ENCODE results near the gene ACAP2.
A peak's percentile ranks its signal among the peaks of the same experiment; 100 is the strongest.

Gene ACAP2

GRCh38 chr3:195450731-195451229 lies 8.0 kb upstream of the ACAP2 start:
- no peak for TF ChIP-seq CTCF (IDR thresholded peaks at IDR 0.05)
- Histone ChIP-seq H3K4me3 (ENCODE audit: low read depth, low read length) (no peak overlapping the region), H3K4me2 (ENCODE audit: low read length) (no peak overlapping the region), H3K36me3 (ENCODE audit: control insufficient read depth, insufficient read depth, low read length) (no peaks in the 10 kb centered on the region), H3K4me1 (no peaks in the 10 kb centered on the region), H2AFZ (peak overlapping the region; percentile 56), H3K79me2 (no peaks in the 10 kb centered on the region), H3K9ac (no peak overlapping the region), H3K9me3 (ENCODE audit: control insufficient read depth, low read length) (no peaks in the 10 kb centered on the region), H3K27me3 (ENCODE audit: control insufficient read depth, insufficient read depth, low read length) (no peaks in the 10 kb centered on the region), H3K27ac (no peak overlapping the region)

DNA sequence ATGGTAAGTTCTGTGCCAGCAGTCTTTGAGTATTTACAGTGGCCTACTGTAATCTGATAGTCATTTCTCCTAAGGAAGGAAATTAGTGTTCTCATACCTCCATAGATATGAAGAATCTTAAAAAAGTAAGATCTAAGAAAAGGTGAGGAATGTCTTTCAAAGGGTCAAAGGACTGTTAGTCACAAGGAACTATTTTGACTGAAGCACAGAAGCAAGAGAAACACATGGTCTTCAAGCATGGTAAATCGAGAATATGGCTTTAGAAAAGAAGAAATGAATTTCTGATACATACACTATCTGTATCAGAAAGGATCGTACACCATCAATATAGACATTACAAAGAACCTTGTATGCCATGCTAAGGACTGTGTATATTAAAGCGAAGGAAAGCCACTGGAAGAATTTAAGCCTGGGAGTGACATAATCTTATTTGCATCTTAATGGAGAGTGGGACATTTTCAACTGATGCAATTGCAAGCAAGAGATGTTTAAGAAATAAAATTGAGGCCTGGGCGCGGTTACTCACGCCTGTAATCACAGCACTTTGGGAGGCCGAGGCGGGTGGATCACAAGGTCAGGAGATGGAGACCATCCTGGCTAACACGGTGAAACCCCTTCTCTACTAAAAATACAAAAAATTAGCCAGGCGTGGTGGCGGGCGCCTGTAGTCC lies 5.5 kb upstream of the ACAP2 start:
- Histone ChIP-seq H3K27me3 (ENCODE audit: control insufficient read depth, insufficient read depth, low read length) (no peaks in the 10 kb centered on the region), H3K36me3 (ENCODE audit: control insufficient read depth, insufficient read depth, low read length) (no peaks in the 10 kb centered on the region), H2AFZ (no peak overlapping the region), H3K9ac (no peak overlapping the region), H3K4me1 (no peaks in the 10 kb centered on the region), H3K4me2 (ENCODE audit: low read length) (no peak overlapping the region), H3K9me3 (ENCODE audit: control insufficient read depth, low read length) (no peaks in the 10 kb centered on the region), H3K27ac (no peak overlapping the region), H3K79me2 (no peaks in the 10 kb centered on the region), H3K4me3 (ENCODE audit: low read depth, low read length) (no peak overlapping the region)
- TF ChIP-seq CTCF (IDR thresholded peaks at IDR 0.05): no peak

- H3K9me3 ChIP-seq (ENCODE audit: control insufficient read depth, low read length): no peaks in the 10 kb centered on the region
- no peak overlapping the region for H3K27ac ChIP-seq
- no peak overlapping the region for H3K9ac ChIP-seq
- H3K4me2 ChIP-seq (ENCODE audit: low read length): no peak overlapping the region
- TF ChIP-seq CTCF (IDR thresholded peaks at IDR 0.05): no peak
- H2AFZ ChIP-seq: no peak overlapping the region
- no peaks in the 10 kb centered on the region for H3K36me3 ChIP-seq (ENCODE audit: control insufficient read depth, insufficient read depth, low read length)
- H3K4me1 ChIP-seq: no peaks in the 10 kb centered on the region
- H3K79me2 ChIP-seq: no peaks in the 10 kb centered on the region
- no peak overlapping the region for H3K4me3 ChIP-seq (ENCODE audit: low read depth, low read length)
- H3K27me3 ChIP-seq (ENCODE audit: control insufficient read depth, insufficient read depth, low read length): no peaks in the 10 kb centered on the region
These were observed 4.4 kb upstream of the ACAP2 start for GRCh38 chr3:195447201-195447600.

DNA sequence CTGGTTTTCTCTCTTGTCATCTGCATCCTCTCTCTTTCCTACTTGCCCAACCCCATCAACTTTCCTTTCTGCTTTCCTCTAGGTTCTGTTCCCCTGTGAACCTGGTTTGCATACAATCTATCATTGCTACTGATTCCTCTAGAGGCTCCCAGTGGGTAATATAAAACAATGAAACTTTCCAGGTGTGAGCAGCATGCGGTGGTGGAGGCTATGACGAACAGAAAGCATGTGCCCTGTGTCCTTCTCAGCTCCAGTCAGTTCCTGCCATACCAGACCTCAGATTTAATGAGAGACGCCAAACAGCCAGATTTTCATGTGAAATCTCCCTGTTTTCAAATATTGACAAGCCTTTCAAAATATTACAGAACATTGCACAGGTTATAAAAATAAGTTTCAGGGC lies 3.5 kb upstream of the ACAP2 start:
- Histone ChIP-seq H3K27ac (no peak overlapping the region), H3K79me2 (peaks cover 3% of the 10 kb centered on the region), H3K36me3 (ENCODE audit: control insufficient read depth, insufficient read depth, low read length) (no peaks in the 10 kb centered on the region), H3K4me3 (ENCODE audit: low read depth, low read length) (no peak overlapping the region), H2AFZ (peak overlapping the region; percentile 40), H3K9ac (no peak overlapping the region), H3K4me1 (no peaks in the 10 kb centered on the region), H3K4me2 (ENCODE audit: low read length) (no peak overlapping the region), H3K9me3 (ENCODE audit: control insufficient read depth, low read length) (no peaks in the 10 kb centered on the region), H3K27me3 (ENCODE audit: control insufficient read depth, insufficient read depth, low read length) (no peaks in the 10 kb centered on the region)
- TF ChIP-seq CTCF (IDR thresholded peaks at IDR 0.05): no peak

DNA sequence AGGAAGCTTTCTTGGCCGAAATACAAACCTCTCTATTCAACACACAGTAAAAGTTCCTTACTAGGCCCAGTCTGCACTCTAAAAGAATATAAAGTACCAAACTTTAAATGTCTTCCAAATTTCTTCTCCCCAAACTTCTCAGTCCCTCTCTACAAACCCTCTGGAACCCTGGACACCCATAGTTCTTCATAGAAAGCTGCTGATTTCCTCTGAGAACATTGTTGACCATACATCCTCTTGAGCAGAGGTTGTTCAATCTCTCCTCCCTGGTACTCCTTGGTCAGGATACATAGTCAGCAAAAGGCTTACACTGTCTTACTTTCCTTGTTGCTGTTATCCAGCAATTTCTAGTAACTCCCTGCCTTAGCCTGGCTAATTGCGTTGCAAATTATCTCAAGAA lies 3.1 kb upstream of the ACAP2 start:
- Histone ChIP-seq H3K4me2 (ENCODE audit: low read length) (no peak overlapping the region), H3K4me1 (no peaks in the 10 kb centered on the region), H3K79me2 (peaks cover 6% of the 10 kb centered on the region), H3K9me3 (ENCODE audit: control insufficient read depth, low read length) (no peaks in the 10 kb centered on the region), H3K9ac (no peak overlapping the region), H3K27me3 (ENCODE audit: control insufficient read depth, insufficient read depth, low read length) (no peaks in the 10 kb centered on the region), H3K36me3 (ENCODE audit: control insufficient read depth, insufficient read depth, low read length) (no peaks in the 10 kb centered on the region), H3K4me3 (ENCODE audit: low read depth, low read length) (no peak overlapping the region), H2AFZ (peak overlapping the region; percentile 40), H3K27ac (no peak overlapping the region)
- no peak for TF ChIP-seq CTCF (IDR thresholded peaks at IDR 0.05)
